Kidney glomerular epithelial cell (primary cell): ENCODE measurements around the gene NAA50.

Experiments
- DNase-seq: peaks from one replicate; lab custom pipeline; 2025; lab: John Stamatoyannopoulos, UW

NAA50 gene

DNA sequence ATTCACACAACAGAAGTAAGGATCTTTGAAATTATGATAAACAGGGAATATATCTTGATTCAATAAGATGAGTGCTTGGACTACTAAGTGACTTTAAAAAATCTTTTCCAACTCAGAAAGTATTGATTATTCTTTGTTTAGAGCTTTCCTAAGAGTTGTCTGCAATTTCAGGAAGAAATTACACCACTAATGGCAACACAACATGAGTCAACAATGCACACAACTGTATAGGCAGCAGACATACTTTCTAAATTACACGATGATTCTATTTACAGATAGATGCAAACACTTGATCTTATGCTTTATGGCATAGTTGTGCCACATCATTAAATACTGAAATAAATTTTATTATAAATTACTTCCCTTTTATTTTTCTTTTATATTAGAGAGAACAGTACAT, 4.4 kb downstream of the NAA50 start:
- no peak for DNase-seq

DNA sequence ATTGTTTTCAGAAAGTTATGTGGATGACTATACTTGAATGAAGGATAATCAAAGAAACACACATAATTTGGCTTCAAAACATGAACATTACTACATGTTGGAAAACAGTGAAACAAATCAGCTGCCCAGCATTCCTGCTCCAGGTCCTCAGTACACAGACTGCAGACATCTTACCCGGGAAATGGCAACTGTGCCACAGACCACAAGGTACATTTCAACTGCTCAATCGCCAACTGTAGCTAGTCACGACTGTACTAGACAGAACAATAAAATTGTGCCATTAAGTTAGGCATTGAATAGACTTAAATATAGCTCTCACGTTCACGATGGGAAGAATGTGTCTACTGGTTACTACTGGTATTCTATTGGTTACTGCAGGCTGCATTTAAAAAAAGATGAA, 5.0 kb downstream of the NAA50 start:
- no peak for DNase-seq

- peak; percentile 64 for DNase-seq
These were observed 9.4 kb downstream of the NAA50 start for GRCh38 chr3:113736548-113737089.

GRCh38 chr3:113731694-113732093, 14.4 kb downstream of the NAA50 start:
- DNase-seq = no peak

DNA sequence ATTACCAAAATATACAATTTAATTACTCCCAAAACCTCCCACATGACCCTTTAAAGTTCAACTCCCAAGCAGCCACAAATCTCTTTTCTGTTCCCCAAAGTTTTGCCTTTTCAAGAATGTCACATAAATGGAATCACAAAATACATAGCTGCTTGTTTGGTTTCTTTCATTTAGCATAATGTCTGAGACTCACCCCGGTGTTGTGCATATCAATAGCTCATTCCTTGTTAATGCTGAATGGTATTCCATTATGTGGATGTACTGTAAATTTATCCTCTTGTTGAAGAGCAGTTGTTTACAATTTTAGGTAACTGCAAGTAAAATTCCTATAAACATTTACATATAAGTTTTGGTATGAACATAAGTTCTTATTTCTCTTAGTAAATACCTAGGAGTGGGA, 15.5 kb downstream of the NAA50 start:
- no peak for DNase-seq

DNA sequence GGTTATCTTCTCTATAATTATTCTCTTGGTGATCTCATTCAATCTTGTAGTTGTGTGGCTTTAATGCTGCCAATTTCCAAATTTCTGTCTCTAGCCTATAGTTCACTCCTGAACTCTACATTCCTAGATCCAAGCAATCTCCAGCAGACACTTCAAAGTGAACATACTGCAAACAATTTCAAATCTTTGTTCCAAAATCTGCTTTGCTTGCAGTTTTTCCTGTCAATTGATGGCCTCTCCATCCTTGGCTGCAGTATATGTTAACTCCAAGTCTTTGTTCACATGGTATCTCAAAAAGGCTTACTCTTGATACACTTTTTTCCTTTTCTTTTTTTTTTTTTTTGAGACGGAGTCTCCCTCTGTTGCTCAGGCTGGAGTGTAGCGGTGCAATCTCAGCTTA, 17.4 kb downstream of the NAA50 start:
- no peak for DNase-seq

- DNase-seq = no peak
These were observed 24.4 kb downstream of the NAA50 start for GRCh38 chr3:113721636-113722035.

GRCh38 chr3:113719758-113720157, 26.3 kb downstream of the NAA50 start:
- no peak for DNase-seq

GRCh38 chr3:113719294-113719693, 26.8 kb downstream of the NAA50 start:
- no peak for DNase-seq

GRCh38 chr3:113717818-113718217, 28.2 kb downstream of the NAA50 start:
- no peak for DNase-seq

DNA sequence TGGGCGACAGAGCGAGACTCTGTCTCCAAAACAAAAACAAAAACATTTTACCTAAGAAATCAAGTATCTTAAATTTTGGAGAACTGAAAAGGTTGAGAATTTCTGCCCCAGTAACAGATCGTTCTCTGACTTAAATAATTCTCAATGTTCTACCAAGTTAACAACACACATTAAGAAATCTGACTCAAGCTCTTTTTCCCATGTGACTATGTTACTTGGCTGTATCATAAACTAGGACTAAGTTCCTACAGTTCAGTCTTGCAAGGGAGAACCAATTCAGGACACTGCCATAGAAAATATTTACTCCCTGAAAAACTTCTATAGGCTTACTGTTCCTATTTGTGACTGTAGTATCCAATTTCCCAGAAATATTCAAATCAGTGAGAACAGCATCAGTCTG, 28.7 kb downstream of the NAA50 start:
- DNase-seq = no peak

- DNase-seq = no peak
These were observed 31.3 kb downstream of the NAA50 start for GRCh38 chr3:113714702-113715101.

GRCh38 chr3:113712129-113712528, 33.9 kb downstream of the NAA50 start:
- DNase-seq = no peak

DNA sequence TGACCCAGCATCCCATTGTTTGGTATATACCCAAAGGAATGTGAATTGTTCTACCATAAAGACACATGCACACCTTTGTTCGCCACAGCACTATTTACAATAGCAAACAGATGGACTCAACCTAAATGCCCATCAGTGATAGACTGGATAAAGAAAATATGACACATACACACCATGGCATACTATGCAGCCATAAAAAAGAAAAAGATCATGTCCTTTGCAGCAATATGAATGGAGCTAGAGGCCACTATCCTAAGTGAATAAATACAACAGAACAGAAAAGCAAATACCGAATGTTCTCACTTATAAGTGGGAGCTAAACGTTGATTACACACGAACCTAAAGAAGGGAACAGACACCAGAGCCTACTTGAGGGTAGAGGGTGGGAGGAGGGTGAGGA, 38.2 kb downstream of the NAA50 start:
- no peak for DNase-seq

DNA sequence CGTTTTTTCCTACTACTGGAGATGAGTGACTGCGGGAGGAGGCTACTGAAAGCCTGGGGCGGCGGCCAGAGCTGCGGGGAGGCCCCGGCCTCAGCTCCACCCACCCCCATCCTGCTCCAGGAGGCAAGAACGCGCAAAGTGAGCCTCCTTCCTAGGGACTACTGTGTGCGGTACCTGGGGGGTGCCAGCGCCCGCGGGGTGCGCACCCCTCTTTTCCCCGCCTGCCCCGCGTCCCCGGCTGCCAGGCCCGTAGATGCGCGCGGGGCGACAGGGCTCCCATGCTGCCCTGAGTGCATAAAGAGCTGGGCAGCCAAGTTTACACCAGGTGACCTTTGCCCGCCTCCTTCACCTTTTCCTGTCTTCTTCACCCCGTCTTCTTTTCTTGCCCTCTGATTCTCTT, 47.1 kb downstream of the NAA50 start:
- DNase-seq = peak; percentile 7

GRCh38 chr3:113698213-113698742, 47.8 kb downstream of the NAA50 start:
- DNase-seq = no peak

GRCh38 chr3:113697500-113698090, 48.5 kb downstream of the NAA50 start:
- DNase-seq = peak; percentile 45

DNA sequence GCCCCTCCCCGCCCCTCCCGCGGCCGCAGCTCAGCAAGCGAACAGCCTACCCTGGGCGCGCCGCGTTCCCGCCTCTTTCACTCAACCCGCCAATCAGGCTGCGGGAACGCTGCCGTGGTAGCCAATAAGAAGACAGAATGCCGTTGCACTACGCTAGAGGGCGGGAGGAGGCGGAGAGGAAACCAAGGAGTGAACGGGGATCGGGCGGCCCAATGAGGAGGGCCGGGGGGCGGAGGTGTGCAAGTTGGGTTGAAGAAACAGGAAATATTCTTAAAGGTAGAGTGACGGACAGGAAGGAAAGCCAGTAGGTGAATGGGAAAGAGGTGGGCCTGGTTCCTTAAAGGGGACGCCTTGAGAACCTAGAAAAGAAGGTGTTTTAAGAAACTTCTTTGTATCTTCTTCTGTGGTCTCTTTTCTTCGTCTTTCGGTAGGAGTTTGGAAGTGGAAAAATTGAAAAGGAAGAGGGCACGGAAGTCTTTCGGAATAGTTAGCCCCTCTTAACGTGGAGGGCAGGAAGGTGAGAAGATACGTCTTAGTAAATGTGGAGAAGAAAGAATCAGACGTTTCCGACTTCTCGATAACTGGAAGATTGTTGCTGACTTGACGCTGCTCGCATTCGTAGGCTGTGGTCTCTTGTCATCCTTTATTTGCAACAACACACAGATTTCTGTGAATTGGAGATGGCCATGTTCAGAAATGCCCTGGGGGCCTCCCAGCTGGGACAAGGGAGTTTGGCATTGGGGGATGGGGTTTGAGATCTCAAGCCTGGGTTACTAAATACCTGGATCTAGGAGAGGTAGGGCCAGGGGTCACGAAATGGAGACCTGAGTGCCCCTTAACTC, 49.2 kb downstream of the NAA50 start:
- DNase-seq = peak; percentile 98

DNA sequence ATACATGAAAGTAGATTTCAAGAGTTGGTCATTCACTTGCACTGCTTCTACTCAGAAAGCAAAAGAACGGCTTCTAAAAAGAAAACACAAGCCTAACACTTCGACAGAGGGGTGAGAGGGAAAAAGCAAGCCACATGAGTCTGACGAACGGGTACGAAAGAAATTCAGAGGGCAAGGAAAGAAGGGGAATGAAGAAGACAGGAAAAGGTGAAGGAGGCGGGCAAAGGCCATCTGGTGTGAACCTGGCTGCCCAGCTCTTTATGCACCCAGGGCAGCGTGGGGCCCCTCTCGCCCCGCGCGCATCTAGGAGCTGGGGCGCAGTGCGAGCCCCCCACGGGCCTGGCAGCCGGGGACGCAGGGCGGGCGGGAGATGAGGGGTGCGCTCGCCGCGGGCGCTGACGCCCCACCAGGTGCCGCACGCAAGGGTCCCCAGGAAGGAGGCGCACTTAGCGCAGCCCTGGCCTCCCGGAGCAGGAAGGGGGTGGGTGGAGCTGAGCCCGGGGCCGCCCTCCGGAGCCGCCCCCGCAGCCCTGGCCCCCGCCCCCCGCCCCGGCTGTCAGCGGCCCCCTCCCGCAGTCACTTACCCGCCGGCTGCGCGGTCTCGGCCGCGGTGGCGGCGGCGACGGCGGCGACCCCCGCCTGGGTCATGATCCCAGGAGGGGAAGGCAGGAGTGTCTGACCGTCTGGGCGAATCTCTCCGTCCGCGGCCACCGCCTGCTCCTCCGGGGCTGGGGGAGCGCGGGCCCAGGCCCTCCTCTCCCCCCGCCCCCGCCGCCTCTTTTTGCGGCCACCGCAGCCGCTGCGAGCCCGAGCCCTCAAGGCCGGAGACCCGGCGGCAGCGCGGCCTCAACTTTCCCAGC, 50.0 kb downstream of the NAA50 start, which contains the start of gene USF3:
Gene USF3, minus strand, starts transcription at position 857 of the 860 bp plus-strand sequence. CDS start 21,764 bp downstream, outside the sequence.
- DNase-seq = peak; percentile 33

GRCh38 chr3:113695431-113695785, 50.6 kb downstream of the NAA50 start:
- peak; percentile 28 for DNase-seq

DNA sequence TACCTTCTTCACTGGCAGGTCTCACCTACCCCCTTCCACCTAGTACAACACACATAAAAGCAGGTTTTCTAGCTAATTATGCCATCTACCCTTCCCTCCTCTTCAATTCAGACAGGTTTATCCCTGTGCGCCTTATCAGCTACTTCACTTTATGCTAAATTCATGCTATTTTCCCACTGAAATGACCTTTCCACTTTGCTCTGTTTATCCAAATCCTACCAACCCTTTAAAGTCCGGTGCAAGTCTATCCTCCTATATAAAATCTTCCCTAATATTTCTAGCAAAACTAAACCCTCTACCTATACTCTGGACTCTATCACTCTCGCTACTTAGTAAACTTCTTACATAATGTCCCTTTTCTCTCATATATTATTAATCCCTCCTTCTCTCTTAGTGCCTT, 55.6 kb downstream of the NAA50 start:
- no peak for DNase-seq
